GM12875 (cell line): ENCODE results near the gene RABGAP1.
A peak's percentile ranks its signal among the peaks of the same experiment; 100 is the strongest.

Experiments used
- H3K4me3 ChIP-seq: one replicate; pipeline ENCODE4 v1.5.1; 2011; ENCODE audit warnings: low read depth, low read length, control low read depth
- TF ChIP-seq, protein P1 (sequence below): IDR thresholded peaks from 2 replicates; pipeline ENCODE4 v1.5.1; 2011; ENCODE audit warnings: low read depth, mild to moderate bottlenecking, control low read depth, inconsistent platforms, low read length, moderate library complexity, borderline replicate concordance; ENCODE audit not compliant: insufficient read depth

Gene RABGAP1

DNA sequence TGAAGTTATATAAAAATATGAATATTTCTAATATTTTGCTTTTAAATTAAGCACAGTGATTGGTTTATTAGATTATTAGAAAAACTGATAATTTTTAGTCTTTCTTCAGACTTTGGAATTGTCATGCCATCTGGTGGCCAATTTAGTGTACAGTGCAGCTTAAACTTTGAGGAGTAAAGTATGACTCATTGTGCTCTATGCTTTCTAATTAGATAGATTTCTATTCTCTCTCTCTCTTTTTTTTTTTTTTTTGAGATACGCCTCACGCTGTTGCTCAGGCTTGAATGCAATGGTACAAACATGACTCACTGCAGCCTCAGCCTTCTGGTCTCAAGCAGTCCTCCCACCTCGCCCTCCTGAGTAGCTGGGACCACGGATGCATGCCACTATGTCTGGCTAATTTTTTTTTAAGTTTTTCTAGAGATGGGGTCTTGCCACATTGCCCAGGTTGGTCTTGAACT, 50.6 kb downstream of the RABGAP1 start:
- no peak overlapping the region for H3K4me3 ChIP-seq
- TF ChIP-seq, protein P1, sequence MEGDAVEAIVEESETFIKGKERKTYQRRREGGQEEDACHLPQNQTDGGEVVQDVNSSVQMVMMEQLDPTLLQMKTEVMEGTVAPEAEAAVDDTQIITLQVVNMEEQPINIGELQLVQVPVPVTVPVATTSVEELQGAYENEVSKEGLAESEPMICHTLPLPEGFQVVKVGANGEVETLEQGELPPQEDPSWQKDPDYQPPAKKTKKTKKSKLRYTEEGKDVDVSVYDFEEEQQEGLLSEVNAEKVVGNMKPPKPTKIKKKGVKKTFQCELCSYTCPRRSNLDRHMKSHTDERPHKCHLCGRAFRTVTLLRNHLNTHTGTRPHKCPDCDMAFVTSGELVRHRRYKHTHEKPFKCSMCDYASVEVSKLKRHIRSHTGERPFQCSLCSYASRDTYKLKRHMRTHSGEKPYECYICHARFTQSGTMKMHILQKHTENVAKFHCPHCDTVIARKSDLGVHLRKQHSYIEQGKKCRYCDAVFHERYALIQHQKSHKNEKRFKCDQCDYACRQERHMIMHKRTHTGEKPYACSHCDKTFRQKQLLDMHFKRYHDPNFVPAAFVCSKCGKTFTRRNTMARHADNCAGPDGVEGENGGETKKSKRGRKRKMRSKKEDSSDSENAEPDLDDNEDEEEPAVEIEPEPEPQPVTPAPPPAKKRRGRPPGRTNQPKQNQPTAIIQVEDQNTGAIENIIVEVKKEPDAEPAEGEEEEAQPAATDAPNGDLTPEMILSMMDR: peak; percentile 36; the same call in 1 of the 2 replicates

GRCh38 chr9:122996586-122996985, 55.8 kb downstream of the RABGAP1 start:
- TF ChIP-seq, protein P1: no peak
- H3K4me3 ChIP-seq: no peak overlapping the region

DNA sequence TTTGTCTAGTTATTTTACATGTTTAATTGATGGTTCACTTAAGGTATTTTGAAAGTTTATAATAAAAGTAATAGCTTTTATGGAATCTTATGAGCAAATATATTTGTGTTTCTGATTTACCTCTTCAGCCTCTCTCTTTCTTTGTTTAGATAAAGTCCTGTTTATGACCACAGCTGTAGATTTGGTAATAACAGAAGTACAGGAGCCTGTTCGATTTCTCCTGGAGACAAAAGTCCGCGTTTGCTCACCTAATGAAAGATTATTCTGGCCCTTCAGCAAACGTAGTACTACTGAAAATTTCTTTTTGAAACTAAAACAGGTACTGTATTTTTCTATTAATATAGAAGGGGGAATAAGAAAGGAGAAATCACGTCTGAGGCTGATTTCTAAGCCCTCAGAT, 57.6 kb downstream of the RABGAP1 start:
- TF ChIP-seq, protein P1: no peak
- H3K4me3 ChIP-seq: no peak overlapping the region

GRCh38 chr9:123000371-123001068, 59.7 kb downstream of the RABGAP1 start:
- TF ChIP-seq, protein P1: no peak
- no peak overlapping the region for H3K4me3 ChIP-seq

- no peak overlapping the region for H3K4me3 ChIP-seq
- TF ChIP-seq, protein P1: no peak
Measured at GRCh38 chr9:123002754-123003153, 61.9 kb downstream of the RABGAP1 start.

GRCh38 chr9:123003466-123003865, 62.6 kb downstream of the RABGAP1 start:
- H3K4me3 ChIP-seq: no peak overlapping the region
- TF ChIP-seq, protein P1: no peak

DNA sequence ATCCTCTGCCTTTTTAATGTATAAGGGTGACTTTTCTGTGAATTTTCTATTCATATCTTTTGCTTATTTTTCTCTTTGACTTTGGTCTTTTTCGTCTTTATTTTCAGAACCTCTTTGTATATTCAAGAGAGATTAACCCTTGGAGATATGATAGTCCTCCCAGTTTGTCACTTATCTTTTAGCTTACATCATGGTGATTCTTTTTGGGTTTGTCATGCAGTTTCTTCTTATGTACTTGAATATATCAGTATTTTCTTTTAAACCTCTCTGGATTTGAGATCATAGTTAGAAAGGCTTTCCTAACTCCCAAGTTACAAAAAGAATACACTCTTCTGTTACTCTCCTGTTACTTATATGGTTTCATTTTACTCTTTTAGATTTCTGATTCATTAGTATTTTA, 65.1 kb downstream of the RABGAP1 start:
- TF ChIP-seq, protein P1: no peak
- no peak overlapping the region for H3K4me3 ChIP-seq
